Measurements from ENCODE around the gene FRMD4B.

- TF ChIP-seq POLR2A (IDR thresholded peaks at IDR 0.05): no peak
- TF ChIP-seq CTCF (IDR thresholded peaks at IDR 0.05): no peak
Measured at GRCh38 chr3:69251078-69251805, 134.6 kb downstream of the FRMD4B start.
